Neural cell (in vitro differentiated cells): Measurements from ENCODE around the gene CKAP2.

ENCODE experiments used
- EP300 ChIP-seq: fragments of 450-650 bp; conservative IDR thresholded peaks from 2 replicates; pipeline ENCODE4 v1.6.1; 2014; ENCODE audit warnings: antibody characterized with exemption, mild to moderate bottlenecking, moderate library complexity; ENCODE audit not compliant: poor library complexity, severe bottlenecking
- MXI1 ChIP-seq: fragments of 450-650 bp; conservative IDR thresholded peaks from 2 replicates; pipeline ENCODE4 v1.6.1; 2014; ENCODE audit warnings: antibody characterized with exemption, mild to moderate bottlenecking; ENCODE audit not compliant: poor library complexity, severe bottlenecking
- TF ChIP-seq, protein P1 (sequence below): fragments of 450-650 bp; IDR thresholded peaks from 2 replicates; pipeline ENCODE4 v1.5.1; 2014; ENCODE audit warnings: antibody characterized with exemption, mild to moderate bottlenecking, moderate library complexity; ENCODE audit not compliant: poor library complexity, severe bottlenecking

DNA sequence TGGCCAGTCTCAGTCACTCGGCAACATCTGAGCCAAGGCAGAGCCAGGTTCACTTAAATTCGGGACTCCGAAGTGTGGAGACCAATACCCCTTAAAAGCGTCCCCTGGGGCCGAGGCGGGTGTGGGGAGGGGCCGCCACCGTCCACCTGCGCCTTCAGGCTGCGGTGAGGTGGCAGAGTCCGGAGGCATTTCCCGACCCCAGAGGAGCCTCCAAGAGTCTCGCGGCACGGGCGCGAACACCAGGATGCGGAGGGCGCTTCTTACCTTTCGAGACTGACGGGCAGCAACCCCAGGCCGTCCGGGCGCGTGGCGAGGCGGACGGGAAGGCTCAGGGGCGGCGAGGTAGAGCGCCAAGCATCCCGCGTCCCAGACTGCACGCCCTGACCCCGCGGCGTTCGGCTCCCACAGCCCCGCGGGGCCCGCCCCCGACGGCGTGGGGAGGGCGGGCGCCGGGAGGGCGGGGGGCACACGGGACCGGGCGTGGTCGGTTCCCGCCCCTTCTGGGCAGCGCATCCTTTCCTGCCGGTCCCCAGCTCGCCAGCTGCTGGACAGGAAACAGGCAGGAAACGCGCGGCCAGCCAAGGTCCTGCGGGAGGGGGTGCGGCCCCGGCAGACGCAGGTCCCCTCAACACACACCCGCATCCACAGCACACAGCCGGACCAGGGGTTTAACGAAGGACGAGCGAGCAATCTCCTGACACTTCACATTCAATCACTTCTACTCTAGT is 49.3 kb upstream of the CKAP2 start, which contains the start of gene THSD1:
- TF ChIP-seq, protein P1, sequence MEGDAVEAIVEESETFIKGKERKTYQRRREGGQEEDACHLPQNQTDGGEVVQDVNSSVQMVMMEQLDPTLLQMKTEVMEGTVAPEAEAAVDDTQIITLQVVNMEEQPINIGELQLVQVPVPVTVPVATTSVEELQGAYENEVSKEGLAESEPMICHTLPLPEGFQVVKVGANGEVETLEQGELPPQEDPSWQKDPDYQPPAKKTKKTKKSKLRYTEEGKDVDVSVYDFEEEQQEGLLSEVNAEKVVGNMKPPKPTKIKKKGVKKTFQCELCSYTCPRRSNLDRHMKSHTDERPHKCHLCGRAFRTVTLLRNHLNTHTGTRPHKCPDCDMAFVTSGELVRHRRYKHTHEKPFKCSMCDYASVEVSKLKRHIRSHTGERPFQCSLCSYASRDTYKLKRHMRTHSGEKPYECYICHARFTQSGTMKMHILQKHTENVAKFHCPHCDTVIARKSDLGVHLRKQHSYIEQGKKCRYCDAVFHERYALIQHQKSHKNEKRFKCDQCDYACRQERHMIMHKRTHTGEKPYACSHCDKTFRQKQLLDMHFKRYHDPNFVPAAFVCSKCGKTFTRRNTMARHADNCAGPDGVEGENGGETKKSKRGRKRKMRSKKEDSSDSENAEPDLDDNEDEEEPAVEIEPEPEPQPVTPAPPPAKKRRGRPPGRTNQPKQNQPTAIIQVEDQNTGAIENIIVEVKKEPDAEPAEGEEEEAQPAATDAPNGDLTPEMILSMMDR, result no peak
- no peak for TF ChIP-seq EP300
- TF ChIP-seq MXI1, result no peak
